AG08396 (cell line): Measurements from ENCODE around the gene CLASP1.
"Not testable (repeated sequence)": the region's sequence is repeated elsewhere in the genome, so short reads cannot be mapped to it uniquely, and the experiment has no call there.

Experiments used
- DNase-seq: peaks from one replicate; pipeline ENCODE4 v3.0.0; 2012; ENCODE audit warnings: low spot score, mixed read lengths

CLASP1 gene

DNA sequence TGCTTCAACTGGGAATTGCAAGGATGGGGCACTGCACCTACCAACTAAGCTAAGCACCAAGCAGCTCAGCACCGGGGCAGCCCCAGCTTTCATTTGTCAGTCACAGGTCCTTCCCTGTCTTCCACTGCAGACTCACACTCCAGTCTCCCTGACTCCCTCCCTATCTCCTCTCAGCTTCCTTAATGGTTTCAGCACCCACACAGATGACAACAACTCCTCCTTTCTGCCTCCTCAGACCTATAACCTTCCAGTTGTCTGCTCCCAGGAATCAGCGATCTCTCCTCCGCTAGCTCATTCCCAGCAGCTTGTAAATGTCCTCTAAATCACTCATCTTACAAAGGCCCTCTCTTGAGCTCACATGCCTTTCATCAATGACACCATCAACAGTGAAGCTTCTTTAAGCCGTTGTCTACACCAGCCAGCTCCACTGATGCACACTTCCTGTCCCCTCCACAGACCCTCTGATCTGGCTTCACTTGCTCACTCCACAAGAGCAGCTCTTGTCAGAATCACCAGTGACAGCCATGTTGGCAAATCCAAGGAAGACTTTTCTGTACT, 32.1 kb downstream of the CLASP1 start:
- DNase-seq = no peak

DNA sequence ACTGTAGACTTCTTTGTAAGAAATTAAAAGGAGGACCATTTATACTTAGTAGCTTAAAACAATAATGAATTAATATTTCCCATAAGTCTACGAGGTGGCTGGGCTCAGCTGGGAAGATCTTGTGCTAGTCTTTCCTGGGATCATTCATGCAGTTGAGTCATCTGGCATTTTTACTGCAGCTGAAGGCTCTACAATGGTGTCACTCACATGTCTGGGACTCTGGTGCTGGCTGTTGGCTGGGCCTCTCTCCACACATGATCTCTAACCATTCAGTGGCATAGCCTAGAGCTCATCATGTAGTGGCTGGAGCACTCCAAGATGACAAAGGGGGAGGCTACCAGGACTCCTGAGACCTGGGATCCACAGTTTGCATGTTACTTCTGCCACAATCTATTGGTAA, 35.5 kb downstream of the CLASP1 start:
- DNase-seq = no peak

GRCh38 chr2:121613152-121613551, 36.1 kb downstream of the CLASP1 start:
- DNase-seq = no peak

DNA sequence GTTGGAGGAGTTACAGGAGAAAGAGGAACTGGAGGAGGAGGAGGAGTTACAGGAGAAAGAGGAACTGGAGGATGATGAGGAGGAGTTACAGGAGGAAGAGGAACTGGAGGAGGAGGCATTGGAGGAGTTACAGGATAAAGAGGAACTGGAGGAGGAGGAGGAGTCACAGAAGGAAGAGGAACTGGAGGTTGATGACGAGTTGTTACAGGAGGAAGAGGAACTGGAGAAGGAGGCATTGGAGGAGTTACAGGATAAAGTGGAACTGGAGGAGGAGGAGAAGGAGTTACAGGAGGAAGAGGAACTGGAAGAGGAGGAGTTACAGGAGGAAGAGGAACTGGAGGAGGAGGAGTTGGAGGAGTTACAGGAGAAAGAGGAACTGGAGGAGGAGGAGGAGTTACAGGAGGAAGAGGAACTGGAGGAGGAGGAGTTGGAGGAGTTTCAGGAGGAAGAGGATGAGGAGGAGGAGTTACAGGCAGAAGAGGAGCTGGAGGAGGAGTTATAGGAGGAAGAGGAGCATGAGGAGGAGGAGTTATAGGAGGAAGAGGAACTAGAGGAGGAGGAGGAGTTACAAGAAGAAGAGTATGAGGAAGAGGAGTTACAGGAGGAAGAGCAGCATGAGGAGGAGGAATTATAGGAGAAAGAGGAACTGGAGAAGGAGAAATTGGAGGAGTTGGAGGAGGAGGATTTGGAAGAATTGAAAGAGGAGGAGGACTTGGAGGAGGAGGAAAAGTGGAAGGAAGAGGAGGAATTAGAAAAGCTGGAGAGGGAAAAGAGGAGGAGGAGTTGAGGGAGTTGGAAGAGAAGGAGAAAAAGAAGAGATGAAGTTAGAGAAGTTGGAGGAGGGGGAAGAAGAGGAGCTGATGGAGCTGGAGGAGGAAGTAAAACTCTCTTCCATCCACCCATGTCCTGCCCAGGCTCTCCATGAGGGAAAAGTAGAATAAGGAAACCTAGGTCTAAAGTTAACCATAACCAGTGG, 37.2 kb downstream of the CLASP1 start:
- DNase-seq = no peak

DNA sequence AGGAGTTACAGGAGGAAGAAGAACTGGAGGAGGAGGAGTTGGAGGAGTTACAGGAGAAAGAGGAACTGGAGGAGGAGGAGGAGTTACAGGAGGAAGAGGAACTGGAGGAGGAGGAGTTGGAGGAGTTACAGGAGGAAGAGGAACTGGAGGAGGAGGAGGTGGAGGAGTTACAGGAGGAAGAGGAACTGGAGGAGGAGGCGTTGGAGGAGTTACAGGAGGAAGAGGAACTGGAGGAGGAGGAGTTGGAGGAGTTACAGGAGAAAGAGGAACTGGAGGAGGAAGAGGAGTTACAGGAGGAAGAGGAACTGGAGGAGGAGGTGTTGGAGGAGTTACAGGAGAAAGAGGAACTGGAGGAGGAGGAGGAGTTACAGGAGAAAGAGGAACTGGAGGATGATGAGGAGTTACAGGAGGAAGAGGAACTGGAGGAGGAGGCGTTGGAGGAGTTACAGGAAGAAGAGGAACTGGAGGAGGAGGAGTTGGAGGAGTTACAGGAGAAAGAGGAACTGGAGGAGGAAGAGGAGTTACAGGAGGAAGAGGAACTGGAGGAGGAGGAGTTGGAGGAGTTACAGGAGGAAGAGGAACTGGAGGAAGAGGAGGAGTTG, 38.1 kb downstream of the CLASP1 start:
- DNase-seq = not testable (repeated sequence)

DNA sequence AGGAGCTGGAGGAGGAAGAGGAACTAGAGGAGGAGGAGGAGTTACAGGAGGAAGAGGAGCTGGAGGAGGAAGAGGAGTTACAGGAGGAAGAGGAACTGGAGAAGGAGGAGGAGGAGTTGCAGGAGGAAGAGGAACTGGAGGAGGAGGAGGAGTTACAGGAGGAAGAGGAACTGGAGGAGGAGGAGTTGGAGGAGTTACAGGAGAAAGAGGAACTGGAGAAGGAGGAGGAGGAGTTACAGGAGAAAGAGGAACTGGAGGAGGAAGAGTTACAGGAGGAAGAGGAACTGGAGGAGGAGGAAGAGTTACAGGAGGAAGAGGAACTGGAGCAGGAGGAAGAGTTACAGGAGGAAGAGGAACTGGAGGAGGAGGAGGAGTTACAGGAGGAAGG, 38.8 kb downstream of the CLASP1 start:
- DNase-seq = not testable (repeated sequence)

- no peak for DNase-seq
These were observed 40.3 kb downstream of the CLASP1 start for GRCh38 chr2:121608967-121609366.

GRCh38 chr2:121608367-121608766, 40.9 kb downstream of the CLASP1 start:
- DNase-seq = no peak

DNA sequence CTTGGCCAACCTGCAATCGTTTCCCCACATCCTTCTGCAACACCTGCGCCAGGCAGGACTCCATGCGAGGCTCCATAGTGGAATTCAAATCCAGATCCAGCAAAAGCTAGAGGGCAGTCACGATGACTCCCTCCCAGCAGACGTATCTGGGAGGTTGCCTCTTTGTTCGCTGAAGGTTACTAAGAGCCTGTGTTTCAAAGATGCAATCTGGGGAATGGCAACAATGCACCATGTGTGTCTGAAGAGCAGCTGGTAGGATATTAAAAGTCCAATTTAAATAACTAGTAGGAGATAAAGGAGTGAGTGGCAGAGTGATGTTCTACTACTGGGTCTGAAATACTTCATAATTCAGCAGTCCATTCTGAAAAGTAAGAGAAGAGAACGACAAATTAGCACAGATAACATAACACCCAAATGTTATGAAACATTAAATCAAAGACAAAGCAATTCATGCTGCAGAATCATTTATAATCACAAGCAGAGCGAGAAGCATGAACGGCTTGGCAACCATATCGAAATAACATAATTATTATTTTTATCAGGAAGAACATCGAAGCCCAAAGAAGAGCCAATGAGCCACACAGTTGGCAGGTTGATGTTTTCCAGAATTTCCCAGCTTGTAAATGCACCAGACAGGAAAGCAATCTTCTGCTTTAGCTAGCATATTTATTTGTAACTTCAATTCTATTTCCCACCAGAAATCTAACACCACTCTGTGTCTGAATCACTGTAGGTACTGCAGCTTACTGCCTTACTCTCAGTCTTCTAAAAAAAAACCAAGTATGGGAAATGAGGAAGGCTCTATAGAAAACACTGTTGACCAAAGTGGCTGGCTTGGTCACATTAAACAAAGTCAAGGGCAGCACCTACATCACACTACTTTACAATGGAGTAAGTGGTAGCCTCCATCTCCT, 43.2 kb downstream of the CLASP1 start:
- DNase-seq = no peak

DNA sequence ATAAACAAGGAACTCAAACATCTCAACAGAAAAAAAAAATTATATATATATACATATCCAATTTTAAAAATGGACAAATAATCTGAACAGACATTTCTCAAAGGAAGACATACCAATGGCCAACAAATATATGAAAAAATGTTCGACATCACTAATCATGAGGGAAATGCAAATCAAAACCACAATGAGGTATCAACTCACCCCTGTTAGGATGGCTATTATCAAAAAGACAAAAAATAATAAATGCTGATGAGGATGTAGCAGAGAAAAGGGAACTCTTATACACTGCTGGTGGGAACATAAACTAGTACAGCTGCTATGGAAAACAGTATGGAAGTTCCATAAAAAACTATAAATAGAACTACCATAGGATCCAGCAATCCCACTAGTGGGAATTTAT, 46.1 kb downstream of the CLASP1 start:
- no peak for DNase-seq

DNA sequence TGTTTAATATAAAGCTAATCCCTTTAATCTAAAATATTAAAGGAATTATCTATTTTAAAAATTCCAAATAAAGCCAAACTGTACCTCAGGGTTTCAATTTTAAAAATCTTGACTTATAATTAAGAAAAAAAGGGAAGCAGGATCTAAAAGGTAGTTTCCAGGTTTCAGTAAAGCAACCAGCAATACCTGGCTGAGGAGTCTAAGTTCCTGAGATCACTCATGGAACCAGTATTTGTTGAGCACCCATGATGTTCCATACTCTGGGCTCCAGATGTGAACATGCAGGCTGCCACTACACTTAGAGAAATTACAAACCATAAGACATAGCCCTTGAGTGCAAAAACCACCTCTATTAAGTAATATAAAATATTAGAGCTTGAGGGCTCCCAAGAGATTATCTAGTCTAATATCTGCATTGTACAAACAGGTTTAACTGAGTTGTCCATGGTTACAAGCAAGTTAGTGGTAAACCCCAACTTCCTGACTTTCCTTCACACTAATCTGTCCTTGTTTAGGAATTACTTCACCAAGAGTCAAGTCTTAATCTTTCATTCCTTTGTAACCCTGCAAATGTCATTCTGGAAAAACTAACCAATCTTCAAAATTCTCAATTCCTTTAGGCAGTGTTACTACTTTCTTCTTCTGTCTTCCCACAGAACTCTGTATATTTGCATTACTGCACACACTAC, 49.2 kb downstream of the CLASP1 start:
- no peak for DNase-seq

GRCh38 chr2:121598087-121598486, 51.2 kb downstream of the CLASP1 start:
- no peak for DNase-seq

DNA sequence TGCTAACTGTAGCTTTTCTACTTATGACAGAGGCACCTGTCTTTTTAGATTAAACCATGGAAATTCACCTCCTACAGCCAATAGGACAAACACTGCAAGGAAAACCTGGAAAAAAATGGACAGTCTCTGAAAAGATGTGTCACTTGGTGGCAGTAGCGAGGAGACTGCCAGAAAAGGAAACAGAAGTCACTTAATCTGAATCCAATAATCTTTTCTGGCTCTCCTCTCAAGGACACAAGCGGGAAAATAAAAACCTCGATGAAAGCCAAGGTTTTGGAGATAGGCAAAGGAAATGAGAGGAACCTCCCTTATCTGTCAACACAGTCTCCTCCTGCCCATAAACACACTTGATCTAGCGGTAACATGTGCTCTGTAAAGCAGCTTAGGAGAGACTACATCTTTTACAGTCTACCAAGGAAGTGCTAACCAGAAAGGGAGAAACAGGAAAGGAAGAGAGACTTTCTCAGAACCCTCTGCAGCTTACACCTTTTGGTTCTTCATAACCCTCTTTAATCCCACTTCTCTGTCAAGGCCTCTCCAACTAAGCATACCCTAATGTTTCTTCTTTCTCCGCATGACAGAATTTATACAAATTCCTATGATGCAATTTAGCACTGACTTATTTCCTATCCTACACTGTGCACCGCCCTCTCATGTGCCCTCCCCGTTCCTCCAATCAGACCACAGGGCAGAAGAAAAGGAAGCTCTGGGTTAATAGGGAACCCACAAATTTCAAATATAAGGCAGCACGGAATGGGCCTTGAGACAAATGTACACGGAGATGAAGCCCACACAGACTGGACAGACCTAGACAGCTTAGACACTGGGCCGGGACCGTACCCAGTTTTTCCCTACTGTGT, 52.8 kb downstream of the CLASP1 start:
- DNase-seq = peak; percentile 47

GRCh38 chr2:121595012-121595891, 54.0 kb downstream of the CLASP1 start:
- DNase-seq = no peak

DNA sequence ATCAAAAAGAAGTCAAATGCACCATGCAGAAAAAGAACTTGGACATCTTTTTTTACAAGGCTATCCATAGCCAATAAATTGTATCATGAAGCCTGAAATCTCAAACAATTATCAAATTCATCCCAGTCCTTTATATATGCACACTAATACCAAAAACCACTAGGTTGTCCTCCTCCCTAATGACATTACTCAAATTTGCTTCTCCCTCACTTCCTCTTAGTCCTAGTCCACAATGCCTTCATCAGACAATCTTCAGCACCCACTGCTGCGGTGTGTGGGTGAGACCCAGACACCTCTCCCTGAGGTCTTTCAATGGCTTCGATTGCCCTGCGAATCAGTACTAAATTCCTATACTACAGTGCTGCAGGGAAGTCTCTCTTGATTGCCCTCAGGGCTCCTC, 58.1 kb downstream of the CLASP1 start:
- DNase-seq = no peak

DNA sequence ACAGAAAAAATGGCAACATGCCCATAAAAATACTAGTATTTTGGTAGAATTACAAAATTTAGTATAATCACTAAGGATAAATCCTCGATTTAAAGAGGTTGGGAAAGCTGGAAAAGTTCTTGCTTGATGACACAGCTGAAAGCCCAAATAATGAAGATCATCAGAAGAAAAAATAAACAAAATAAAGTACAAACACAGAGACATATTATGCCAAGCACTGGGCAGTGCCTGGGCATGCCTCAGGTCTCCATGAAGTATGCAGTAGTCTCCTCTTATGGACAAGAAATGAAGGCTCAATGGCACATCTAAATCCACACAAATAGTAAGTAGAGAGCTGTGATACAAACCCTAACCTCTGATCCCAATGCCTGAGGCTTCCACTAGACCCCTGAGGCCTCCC, 60.9 kb downstream of the CLASP1 start:
- DNase-seq = no peak

- no peak for DNase-seq
These were observed 62.1 kb downstream of the CLASP1 start for GRCh38 chr2:121587131-121587530.

DNA sequence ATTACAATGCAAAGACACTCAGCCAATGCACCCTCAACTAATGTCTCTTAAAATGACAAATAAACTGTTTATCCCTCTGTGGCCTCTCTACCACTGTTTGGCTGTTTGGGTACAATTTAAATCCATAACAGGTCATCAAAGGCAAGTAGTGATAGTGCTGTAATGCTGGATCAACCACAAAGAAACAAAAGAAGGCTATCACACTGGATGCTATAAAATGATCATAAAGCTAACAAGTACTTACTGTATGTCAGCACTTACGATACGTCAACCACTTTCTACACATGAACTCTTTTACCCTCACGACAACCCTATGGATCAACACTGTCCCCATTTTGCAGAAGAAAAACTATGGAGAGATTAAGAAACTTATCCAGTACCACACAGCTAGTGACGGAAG, 64.5 kb downstream of the CLASP1 start:
- DNase-seq = no peak

- DNase-seq = no peak
These were observed 65.7 kb downstream of the CLASP1 start for GRCh38 chr2:121583555-121583954.

- no peak for DNase-seq
These were observed 67.0 kb downstream of the CLASP1 start for GRCh38 chr2:121582272-121582671.
